GM21367 (cell line): ENCODE measurements around the gene SIRT7.

Source experiments
- ATAC-seq: cut with Tn5 transposase; IDR thresholded peaks from one replicate; pipeline ENCODE4 v1.9.1; 2021; ENCODE audit not compliant: unreplicated experiment

SIRT7 gene

DNA sequence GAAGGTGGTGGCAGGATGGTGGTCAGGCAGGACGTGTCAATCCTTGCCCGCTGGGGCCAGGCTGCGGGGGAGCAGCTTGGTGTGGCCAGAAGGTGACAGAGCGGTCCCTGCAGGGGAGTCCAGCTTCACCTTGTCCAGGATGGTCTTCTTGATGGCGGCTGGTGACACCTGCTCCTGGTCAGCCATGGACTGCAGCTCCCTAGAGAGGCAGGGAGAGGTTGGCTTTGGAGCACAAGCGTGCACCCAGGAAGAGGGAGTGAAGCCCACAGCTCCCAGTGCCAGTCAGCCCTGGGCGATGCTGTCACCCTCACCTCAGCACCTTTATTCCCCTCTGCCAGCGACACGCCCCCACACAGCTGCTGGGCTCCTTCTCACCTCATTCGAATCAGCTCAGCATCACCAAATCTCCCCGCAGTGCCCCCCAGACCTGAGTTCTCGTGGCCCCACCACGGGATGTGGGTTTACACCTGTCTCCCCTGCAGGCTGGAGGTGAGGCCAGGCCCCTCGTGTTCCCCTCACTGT, 15.3 kb upstream of the SIRT7 start:
- ATAC-seq = no peak

DNA sequence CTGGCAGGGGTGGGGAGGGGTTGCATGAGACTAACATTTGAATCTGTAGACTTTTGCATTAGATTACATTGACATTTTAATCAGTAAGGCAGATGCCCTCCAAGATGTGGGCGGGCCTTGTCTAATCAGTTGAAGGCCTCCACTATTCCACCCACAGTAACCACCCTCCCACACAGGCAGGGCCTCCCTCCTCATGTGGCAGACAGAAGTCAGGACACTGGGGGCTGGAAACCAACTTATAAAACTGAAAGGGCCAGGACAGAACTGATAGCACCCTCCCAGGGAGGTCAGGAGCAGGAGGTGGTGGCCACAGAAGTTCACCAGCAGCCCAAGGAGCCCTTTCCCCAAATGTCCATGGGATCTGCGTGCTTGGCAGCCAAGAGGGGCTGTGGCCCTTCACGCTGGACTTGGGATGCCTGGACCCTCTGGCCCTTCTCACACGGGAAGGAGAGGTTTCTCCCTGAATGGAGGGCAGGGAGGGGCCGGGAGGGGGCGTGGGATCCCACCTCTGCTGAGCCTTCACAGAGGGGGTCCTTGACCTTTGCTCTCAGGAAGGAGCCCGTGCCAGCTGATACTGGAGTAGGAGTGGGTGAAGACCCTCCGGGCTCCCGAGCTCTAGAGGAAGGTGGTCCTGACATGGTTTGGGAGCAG, 14.5 kb upstream of the SIRT7 start:
- no peak for ATAC-seq

DNA sequence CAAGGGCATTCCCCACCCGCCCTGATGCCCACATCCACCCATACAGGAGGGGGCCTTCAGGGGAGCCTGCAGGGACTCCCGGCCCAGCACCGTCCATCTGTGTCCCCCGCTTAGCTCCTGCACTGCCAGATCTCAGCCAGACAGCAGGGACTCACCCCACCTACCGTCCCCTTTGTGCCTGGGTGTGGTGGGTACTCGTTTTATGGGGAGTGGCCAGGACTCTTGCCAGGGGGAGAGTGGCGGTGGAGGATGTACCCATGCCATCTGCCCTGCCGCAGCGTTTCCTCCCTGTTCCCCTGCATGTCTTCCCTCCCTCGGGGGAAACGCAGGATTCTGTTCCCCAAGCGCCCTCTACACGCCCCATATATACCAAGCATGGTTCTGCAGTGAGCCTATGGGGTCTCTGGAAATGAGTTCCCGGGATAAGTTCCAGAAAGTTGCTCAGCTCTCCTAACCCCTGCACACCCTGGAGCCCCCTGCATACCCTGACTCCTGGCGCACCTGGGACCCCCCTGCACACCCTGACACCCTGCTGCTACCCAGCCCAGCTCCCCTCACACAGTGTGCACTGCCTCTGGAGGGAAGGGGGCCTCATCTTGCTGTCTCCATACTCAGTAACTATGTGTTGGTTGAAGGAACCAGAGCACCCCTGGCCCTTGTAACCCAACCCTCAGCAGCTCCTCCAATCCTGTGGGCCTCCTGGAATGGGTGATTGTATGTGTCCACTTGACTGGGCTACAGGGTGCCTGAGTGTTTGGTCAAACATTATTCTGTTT, 13.8 kb upstream of the SIRT7 start:
- no peak for ATAC-seq

DNA sequence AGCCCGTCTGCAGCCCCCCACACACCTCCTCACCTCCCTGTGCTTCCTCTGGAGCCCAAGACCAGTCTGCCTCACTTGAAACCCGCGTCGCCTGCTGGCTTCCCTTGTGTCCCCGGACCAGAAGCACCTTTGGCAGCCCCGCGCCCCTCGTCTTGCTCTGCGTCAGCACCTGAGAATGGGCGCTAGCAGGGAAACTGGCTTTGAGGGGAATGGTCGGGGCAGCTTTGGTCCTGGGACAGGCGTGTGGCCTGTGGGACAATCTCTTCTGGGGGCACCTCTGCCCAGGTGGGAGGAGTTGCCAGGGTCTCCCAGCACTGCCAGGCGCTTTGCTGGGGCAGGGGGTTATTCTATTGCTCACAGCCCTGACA, 13.2 kb upstream of the SIRT7 start:
- no peak for ATAC-seq

DNA sequence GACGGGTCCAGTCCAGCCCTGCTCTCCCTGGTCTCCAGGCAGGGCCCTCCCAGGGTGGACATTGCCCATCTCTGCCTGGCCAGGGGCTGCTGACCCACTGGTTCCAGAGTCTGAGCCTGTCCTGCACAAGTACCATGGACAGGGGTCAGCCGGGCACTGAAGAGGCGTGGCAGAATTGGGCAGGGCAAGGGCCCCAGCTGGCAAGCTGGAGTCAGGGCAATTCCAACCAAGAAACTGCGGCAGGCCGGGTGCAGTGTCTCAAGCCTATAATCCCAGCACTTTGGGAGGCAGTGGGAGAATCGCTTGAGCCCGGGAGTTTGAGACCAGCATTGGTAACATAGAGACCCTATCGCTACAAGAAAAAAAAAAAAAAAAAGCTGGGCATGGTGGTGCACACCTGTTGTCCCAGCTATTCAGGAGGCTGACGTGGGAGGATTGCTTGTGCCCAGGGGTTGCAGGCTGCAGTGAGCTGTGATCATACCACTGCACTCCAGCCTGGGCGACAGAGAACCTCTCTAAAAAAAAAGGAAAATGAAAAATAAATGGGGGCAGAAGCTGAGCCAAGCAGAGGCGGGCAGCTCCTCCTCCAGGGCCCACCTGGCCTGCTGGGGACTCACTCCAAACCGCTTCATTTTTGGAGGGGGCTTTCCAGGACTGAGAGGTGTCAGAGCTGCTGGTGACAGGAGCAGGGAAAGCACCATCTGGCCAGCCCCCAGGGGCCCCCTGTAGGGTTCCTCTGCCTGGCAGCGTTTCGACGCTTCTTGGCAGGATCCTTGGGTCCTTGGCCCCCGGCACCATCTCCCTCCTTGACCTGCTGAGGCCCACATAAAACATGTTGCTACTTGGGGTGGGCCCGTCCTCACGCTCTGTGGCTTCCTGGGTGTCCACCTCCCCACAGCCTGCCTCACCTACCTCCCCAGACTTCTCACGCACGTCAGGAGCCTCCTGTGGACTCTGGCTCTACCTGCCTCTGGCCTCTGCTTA, 12.5 kb upstream of the SIRT7 start:
- no peak for ATAC-seq

DNA sequence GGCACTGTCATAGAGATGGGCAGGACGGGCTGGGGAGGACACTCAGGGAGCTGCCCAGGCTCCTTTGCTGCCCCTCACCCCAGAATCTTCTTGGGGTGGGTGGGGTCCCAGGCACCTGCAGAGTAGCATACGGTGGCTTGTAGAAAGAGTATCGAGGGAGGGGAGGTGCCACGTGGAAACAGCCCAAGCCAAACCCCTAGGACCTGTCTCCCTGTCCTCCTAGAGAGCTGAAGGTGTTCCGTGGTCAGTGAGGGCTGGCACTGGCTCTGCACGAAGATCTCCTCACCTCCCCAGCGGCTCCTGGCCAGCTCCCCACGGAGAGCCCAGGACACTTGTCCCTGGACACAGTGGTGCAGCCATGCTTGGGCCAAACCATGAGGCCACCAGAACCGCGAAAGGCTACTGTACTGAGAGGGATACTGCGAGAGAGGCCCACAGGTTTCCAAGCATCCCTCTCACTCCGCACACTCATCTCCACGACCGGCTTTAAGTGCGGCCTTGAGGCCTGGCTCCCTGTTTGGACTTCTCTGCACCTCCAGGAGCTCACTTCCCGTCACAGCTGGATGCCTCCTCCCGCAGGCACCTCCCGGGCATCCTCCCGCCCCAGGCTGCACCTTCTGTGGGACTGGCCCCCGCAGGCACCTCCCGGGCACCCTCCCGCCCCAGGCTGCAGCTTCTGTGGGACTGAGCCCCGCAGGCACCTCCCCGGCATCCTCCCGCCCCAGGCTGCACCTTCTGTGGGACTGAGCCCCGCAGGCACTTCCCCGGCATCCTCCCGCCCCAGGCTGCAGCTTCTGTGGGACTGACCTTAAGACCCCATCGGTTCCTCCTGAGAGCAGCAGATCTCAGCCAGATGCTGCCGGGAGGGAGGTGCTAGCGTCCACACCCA, 11.5 kb upstream of the SIRT7 start:
- no peak for ATAC-seq

DNA sequence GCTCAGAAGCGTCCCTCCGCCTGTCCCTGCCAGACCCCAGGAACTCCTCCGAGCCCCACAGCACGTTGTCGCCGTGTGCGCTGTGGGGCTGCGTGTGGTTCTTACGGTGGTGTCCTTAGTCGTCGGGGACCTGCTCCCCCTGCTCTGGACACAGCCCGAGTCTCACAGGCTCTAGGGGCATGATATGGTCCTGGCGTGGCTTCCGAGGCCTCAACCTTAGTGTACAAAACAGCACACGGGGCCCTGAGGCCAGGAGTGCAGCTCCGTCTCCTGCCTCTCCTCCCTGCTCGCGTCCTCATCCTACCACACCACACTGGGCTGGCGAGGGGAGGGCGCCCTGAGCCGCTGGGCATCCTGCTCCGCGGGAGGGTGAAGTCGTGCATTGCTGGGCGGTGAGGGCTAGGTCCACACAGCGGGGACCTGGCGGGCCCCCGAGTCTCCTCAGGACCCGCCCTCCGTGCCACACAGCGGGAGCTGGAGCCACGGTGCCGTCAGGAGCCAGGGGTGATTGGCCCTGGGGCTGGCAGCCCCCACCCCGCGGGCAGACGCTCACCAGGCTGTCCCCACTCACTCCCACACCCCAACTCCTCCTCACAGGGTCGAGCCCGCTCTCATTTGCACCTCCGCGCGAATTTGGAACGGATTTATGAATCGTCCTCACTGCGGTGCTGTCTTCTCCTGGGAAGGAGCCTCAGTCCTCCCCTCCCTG, 10.7 kb upstream of the SIRT7 start:
- ATAC-seq = no peak

DNA sequence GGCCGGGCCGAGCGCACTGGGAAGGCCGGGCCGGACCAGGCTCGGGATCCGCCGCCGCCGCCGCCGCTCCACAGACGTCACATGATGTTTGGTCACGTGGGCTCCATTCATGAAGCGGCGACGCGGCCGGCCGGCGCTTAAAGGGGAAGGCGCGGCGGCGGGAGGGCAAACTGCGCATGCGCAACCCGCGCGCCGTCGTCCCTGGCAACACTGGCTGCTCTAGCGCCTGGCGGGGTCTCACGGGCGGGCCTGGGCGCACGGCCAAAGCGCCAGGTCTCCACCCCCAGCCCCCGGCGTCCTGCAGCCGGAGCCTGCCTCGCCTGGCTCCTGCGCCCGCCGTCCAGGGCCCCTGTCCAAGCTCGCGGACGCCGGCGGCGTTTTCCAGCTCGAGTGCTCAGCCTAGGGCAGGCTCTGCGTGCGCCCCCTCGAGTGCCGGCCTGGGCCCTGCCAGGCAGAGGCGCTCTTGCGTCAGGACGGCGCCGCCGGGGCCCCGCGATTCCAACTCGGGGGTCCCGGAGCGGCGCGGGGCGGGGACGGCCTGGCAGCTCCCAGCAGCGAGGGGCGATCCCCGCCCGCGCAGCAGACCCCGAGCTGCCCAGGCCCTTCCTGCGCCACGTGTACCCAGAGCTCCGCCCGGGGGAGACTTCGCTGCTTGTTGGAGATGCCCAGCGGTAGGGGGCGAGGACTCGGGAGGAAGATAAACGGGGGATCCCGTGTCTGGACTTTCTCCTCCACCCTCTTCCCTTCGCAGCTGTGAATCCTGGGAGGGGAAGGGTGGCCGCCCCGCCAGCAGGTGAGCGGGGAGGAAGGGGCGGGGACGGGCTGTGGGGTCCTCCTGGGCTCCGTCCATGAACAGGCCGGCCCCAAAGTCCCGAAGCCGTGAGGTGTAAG, 9.9 kb upstream of the SIRT7 start, which contains the start of gene MAFG:
Gene MAFG, minus strand, starts transcription at position 83 of the 891 bp plus-strand sequence. CDS start 4,550 bp downstream, outside the sequence.
- ATAC-seq = peak; percentile 46

DNA sequence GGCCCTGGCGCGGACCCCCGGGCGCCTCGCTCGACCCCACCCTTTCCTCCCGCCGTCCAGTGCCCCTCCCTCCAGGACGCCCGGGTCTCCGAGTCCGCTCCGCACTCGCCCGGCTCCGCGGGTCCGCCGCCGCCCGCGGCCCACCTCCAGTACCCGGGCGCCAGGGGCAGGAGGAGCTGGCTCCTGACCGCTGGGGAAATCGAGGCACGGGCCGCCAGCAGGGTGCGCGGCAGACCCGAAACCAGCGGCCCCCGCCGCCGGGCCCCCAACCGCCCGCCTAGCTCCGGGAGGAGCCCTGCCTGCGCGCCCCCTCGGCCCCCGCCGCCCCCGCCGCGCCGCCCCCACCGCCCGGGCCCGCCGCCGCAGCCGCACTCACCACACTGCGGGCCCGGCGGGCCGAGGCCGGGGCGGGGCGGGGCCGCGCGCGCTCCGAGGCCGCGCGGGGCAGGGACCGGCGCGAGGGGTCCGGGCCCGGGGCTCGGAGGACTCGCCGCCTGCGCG, 9.2 kb upstream of the SIRT7 start:
- no peak for ATAC-seq

DNA sequence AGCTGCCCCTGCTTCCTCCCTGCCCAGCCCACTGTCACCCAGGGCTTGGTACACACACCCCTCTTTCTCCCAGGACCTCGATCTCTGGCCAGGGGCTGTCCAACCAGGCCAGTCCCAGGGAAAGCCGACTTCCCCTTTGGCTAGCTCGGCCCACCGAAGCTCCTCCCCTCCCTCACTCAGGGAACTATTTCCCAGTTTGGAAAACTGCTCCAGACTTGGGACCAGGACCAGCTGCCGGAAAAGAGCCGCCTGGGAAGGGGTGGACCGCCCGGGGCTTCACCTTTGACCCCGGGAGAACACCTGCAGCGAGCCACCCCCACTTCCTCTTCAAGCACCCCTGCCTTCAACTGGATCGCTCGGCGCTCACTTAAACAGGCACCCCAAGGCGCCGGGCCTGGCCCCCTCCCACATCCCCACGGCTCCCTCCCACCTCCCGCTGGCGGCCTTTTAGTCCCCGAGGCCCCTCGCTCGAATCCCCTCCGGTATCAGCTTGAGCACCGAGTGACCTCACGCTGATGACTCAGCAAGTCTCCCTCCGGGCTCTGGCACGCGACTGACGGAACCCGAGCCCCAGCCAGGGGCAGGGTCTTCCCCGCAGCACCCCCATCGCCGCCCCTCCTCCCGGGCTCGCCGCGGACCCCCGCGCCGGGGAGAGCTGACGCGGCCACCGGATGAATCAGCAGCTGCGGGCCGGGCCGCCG, 8.6 kb upstream of the SIRT7 start:
- ATAC-seq = no peak

DNA sequence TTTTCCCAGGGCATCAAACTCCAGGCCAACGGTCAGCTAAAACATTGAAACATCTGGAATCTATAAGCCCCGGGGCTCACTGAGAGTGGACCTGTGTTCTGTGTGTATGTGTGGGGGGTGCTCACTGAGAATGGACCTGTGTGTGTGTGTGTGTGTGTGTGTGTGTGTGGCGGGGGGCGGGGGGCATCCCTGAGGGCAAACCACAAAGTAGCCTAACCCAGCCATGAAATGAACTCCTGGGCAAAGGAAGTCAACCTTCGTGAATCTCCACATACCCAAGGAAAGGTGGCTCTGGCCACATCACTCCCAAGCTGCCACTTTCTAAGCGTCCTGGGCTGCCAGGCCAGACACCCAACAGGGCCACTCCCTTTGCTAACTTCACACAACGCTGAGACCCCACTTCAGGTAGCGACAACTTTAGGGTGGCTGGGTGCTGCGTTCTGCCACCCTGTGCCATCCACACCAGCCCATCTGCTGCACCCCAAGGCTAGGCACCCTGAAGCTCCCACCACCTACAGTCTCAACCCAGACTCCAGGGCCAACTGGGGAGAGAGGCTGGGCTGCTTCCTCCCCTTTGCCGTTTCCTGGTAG, 8.0 kb upstream of the SIRT7 start:
- no peak for ATAC-seq

DNA sequence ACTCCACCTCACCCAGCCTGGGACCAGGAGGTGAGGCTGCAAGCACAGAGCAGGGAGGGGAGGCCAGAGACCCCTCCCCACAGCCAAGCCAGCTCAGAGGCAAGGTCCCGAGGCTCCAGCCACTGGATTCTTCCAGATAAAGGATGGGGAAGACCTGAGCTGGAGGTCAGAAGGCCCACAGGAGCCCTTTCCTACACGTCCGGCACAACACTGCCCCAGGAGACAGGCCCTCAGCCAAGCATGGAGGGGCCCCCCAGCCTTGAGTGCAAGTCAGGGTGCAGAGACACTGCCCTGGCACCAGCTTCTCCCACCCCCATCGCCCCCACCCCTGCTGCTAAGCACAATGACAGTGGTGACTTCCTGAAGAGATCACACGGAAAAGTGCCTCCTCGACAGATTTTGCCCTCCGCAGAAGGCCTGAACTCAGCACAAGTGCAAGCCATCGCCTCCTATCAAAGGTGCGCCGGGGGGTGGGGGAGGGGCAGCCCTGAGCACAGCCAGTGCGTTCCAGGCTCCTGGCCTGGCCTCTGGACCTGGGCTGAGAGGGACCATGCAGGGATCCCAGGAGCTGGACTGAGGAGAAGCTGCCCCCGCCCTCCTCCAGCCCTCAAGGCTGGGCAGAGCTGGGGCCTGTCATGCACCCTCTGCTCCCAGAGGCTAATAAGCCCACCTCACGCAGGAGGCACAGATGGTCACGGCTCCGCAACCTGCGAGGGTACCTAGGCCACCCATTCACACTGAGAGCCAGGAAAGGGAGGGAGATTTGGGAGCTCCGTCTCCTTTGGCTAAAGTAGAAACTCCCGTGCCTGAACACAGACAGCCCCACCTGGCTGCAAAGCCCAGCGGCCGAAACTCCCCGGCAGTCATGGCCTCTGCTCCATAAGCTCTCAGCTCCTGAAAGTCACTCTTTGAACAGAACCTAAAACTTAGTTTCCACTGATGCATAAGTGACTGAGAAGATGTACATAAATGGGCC, 6.9 kb upstream of the SIRT7 start:
- ATAC-seq = no peak

DNA sequence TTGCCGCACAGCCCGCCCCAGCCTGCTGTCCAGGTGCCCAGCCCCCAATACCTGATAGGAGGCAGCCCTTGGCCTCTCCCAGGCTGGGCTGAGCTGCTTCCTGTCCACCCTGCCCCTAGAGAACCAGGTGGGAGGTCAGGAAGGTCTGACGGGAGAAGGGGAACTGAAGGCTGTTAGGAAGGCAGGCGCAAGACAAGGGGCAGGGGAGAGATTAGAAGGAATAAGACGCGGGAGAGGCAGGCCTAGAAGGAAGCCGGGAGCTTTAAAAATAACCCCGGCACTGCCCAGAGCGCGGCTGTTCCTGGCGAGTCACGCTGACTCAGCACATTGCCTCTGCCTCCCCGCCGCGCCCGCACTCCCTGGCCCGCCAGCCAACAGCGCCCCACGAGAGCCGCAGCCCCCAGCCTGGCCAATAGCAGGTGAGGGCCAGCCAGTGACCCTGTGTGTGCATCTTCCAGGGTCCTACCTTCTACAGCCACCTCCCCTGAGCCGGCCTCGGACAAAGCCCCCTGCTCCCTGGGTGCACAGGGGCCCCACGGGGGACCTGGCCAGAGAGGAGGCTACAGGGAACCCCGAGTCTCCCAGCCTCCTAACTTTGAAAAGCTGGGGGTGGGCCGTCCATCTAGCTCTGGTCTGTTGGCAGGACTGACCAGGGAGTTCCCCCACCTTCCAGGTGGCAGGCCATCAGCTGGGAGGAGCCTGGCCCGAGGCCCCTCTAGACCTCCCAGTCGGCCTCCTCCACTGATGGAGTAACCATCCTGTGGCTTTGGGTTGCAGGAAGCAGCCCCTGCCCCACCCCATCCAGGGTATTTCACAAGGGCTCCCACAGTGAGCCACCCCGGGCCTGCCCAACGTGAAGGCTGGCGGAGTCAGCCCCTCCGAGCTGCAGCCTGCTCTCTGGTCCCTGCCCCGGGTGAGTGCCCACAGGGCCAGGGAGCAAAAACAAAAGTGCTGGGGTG, 5.6 kb upstream of the SIRT7 start:
- no peak for ATAC-seq

DNA sequence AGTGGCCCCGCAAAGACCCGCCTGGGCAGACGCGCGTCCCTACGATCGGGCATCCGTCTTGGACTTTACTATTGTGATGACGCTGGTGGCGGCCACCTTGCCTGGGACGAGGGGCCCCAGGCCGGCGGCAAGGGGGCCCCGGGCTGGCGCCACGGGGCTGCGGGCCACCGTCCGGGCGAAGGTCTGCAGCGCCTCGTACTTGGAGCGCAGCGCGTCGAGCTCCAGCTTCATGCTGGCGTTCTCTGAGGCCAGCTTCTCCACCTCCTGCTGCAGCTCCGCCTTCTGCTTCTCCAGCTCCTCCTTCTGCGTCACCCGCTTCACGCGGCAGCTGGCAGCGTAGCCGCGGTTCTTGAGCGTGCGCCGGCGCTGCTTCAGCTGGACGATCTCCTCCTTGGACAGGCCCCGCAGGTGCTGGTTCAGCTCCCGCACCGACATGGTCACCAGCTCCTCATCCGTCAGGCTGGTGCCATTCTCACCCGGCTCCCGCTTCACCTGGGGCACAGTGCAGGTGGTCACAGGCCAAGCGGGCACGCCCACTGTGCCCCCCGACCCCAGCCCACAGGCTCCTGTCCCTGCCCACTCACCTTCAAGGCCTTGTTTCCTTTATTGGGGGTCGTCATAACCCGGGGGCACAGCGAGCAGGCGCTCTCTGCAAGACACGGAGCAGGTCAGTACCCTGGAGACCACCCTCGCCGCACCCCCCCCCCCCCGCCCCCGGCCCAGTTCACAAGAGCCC, 4.8 kb upstream of the SIRT7 start:
- no peak for ATAC-seq
